ENCODE measurements around the gene SHROOM2. TPM values are rescaled to one million over a fixed set of nuclear protein-coding genes. Genes with fewer than 3 reads are reported as not detected.
A peak's percentile ranks its signal among the peaks of the same experiment; 100 is the strongest.
"Not testable (repeated sequence)": the region's sequence is repeated elsewhere in the genome, so short reads cannot be mapped to it uniquely, and the experiment has no call there.

Gene SHROOM2
- total RNA-seq, 2 donors from 2014 or later, result 0.29 TPM; not detected in 1

- DNase-seq (no peak), ATAC-seq (replicated peaks in 1 of 2) (no peak)
- no peak within 1 kb of the TSS for H3K27ac Mint-ChIP-seq
- no peaks in the 10 kb centered on the region for H3K9me3 Mint-ChIP-seq
- peaks cover 18% of the 10 kb centered on the region for H3K27me3 Mint-ChIP-seq (ENCODE audit: low read depth)
- no peak within 1 kb of the TSS for H3K4me3 Mint-ChIP-seq
- H3K36me3 Mint-ChIP-seq (ENCODE audit: insufficient read depth in 2 of 2), result no peaks in the 10 kb centered on the region
- H3K4me1 Mint-ChIP-seq (ENCODE audit: low read depth), result no peaks in the 10 kb centered on the region
These were observed 20.5 kb upstream of the SHROOM2 start, which contains the start of gene GPR143 for GRCh38 chrX:9765737-9766097. Gene GPR143, minus strand, starts transcription at chrX:9765847. Its CDS starts 30 bp downstream, at chrX:9765817.

- H3K9me3 Mint-ChIP-seq, result no peaks in the 10 kb centered on the region
- peaks cover 26% of the 10 kb centered on the region for H3K27me3 Mint-ChIP-seq (ENCODE audit: low read depth)
- ATAC-seq (replicated peaks in 1 of 2), result no peak
- H3K4me3 Mint-ChIP-seq, result no peak overlapping the region
- no peaks in the 10 kb centered on the region for H3K4me1 Mint-ChIP-seq (ENCODE audit: low read depth)
- H3K36me3 Mint-ChIP-seq (ENCODE audit: insufficient read depth in 2 of 2), result no peaks in the 10 kb centered on the region
- H3K27ac Mint-ChIP-seq, result no peak overlapping the region
- DNase-seq, result no peak
These were observed 18.9 kb upstream of the SHROOM2 start for GRCh38 chrX:9767375-9767774.

- peaks cover 27% of the 10 kb centered on the region for H3K27me3 Mint-ChIP-seq (ENCODE audit: low read depth)
- not testable (repeated sequence) for ATAC-seq (replicated peaks in 1 of 2); DNase-seq; H3K4me1 Mint-ChIP-seq (ENCODE audit: low read depth); H3K36me3 Mint-ChIP-seq (ENCODE audit: insufficient read depth in 2 of 2); H3K4me3 Mint-ChIP-seq; H3K27ac Mint-ChIP-seq; H3K9me3 Mint-ChIP-seq
These were observed 17.8 kb upstream of the SHROOM2 start for GRCh38 chrX:9768321-9768839.

GRCh38 chrX:9770319-9770718, 15.9 kb upstream of the SHROOM2 start:
- Mint-ChIP-seq H3K27ac (no peak overlapping the region), H3K27me3 (ENCODE audit: low read depth) (peaks cover 37% of the 10 kb centered on the region), H3K9me3 (no peaks in the 10 kb centered on the region), H3K36me3 (ENCODE audit: insufficient read depth in 2 of 2) (no peaks in the 10 kb centered on the region), H3K4me1 (ENCODE audit: low read depth) (no peaks in the 10 kb centered on the region), H3K4me3 (no peak overlapping the region)
- DNase-seq, result no peak
- no peak for ATAC-seq (replicated peaks in 1 of 2)

GRCh38 chrX:9772943-9773342, 13.3 kb upstream of the SHROOM2 start:
- Mint-ChIP-seq H3K4me1 (ENCODE audit: low read depth) (no peaks in the 10 kb centered on the region), H3K27me3 (ENCODE audit: low read depth) (peaks cover 39% of the 10 kb centered on the region), H3K4me3 (no peak overlapping the region), H3K27ac (no peak overlapping the region), H3K36me3 (ENCODE audit: insufficient read depth in 2 of 2) (peaks cover 0 to 1% of the 10 kb centered on the region in 2 donors), H3K9me3 (no peaks in the 10 kb centered on the region)
- DNase-seq (no peak), ATAC-seq (replicated peaks in 1 of 2) (no peak)

GRCh38 chrX:9775930-9776329, 10.3 kb upstream of the SHROOM2 start:
- Mint-ChIP-seq H3K27me3 (ENCODE audit: low read depth) (peaks cover 44% of the 10 kb centered on the region), H3K36me3 (ENCODE audit: insufficient read depth in 2 of 2) (peaks cover 0 to 1% of the 10 kb centered on the region in 2 donors), H3K4me3 (no peak overlapping the region), H3K4me1 (ENCODE audit: low read depth) (no peaks in the 10 kb centered on the region), H3K9me3 (no peaks in the 10 kb centered on the region), H3K27ac (no peak overlapping the region)
- no peak for ATAC-seq (replicated peaks in 1 of 2)
- DNase-seq, result no peak

GRCh38 chrX:9781941-9782340, 4.3 kb upstream of the SHROOM2 start:
- no peaks in the 10 kb centered on the region for H3K9me3 Mint-ChIP-seq
- no peak overlapping the region for H3K4me3 Mint-ChIP-seq
- no peak overlapping the region for H3K27ac Mint-ChIP-seq
- DNase-seq (no peak), ATAC-seq (replicated peaks in 1 of 2) (no peak)
- H3K27me3 Mint-ChIP-seq (ENCODE audit: low read depth), result peaks cover 33% of the 10 kb centered on the region
- no peaks in the 10 kb centered on the region for H3K4me1 Mint-ChIP-seq (ENCODE audit: low read depth)
- H3K36me3 Mint-ChIP-seq (ENCODE audit: insufficient read depth in 2 of 2), result peaks cover 0 to 2% of the 10 kb centered on the region in 2 donors

GRCh38 chrX:9784332-9784731, 1.9 kb upstream of the SHROOM2 start:
- no peak overlapping the region for H3K27ac Mint-ChIP-seq
- H3K9me3 Mint-ChIP-seq, result no peaks in the 10 kb centered on the region
- DNase-seq, result no peak
- peaks cover 45% of the 10 kb centered on the region for H3K27me3 Mint-ChIP-seq (ENCODE audit: low read depth)
- H3K4me1 Mint-ChIP-seq (ENCODE audit: low read depth), result no peaks in the 10 kb centered on the region
- no peak overlapping the region for H3K4me3 Mint-ChIP-seq
- peaks cover 0 to 2% of the 10 kb centered on the region in 2 donors for H3K36me3 Mint-ChIP-seq (ENCODE audit: insufficient read depth in 2 of 2)
- no peak for ATAC-seq (replicated peaks in 1 of 2)

- Mint-ChIP-seq H3K4me1 (ENCODE audit: low read depth) (no peaks in the 10 kb centered on the region), H3K36me3 (ENCODE audit: insufficient read depth in 2 of 2) (peaks cover 0 to 2% of the 10 kb centered on the region in 2 donors), H3K27ac (no peak overlapping the region), H3K27me3 (ENCODE audit: low read depth) (peaks cover 53% of the 10 kb centered on the region), H3K4me3 (peak overlapping the region in 1 of 2 donors; percentile 16), H3K9me3 (no peaks in the 10 kb centered on the region)
- DNase-seq (no peak), ATAC-seq (replicated peaks in 1 of 2) (no peak)
These were observed 830 bp upstream of the SHROOM2 start for GRCh38 chrX:9785254-9785943.

GRCh38 chrX:9786798-9787635, 788 bp downstream of the SHROOM2 start:
- Mint-ChIP-seq H3K4me1 (ENCODE audit: low read depth) (no peaks in the 10 kb centered on the region), H3K27me3 (ENCODE audit: low read depth) (peaks cover 58% of the 10 kb centered on the region), H3K36me3 (ENCODE audit: insufficient read depth in 2 of 2) (peaks cover 0 to 2% of the 10 kb centered on the region in 2 donors), H3K4me3 (peak overlapping the region; percentile 43 to 60), H3K9me3 (no peaks in the 10 kb centered on the region), H3K27ac (no peak overlapping the region)
- DNase-seq (peak in 1 of 2 donors; percentile 0), ATAC-seq (replicated peaks in 1 of 2) (no peak)

GRCh38 chrX:9788911-9789310, 2.7 kb downstream of the SHROOM2 start:
- Mint-ChIP-seq H3K27ac (no peak overlapping the region), H3K9me3 (no peaks in the 10 kb centered on the region), H3K27me3 (ENCODE audit: low read depth) (peaks cover 59% of the 10 kb centered on the region), H3K4me1 (ENCODE audit: low read depth) (no peaks in the 10 kb centered on the region), H3K4me3 (no peak overlapping the region), H3K36me3 (ENCODE audit: insufficient read depth in 2 of 2) (peaks cover 0 to 2% of the 10 kb centered on the region in 2 donors)
- DNase-seq (no peak), ATAC-seq (replicated peaks in 1 of 2) (no peak)

GRCh38 chrX:9789555-9789954, 3.3 kb downstream of the SHROOM2 start:
- H3K4me3 Mint-ChIP-seq, result no peak overlapping the region
- no peaks in the 10 kb centered on the region for H3K9me3 Mint-ChIP-seq
- no peak overlapping the region for H3K27ac Mint-ChIP-seq
- H3K4me1 Mint-ChIP-seq (ENCODE audit: low read depth), result no peaks in the 10 kb centered on the region
- ATAC-seq (replicated peaks in 1 of 2), result no peak
- peaks cover 52% of the 10 kb centered on the region for H3K27me3 Mint-ChIP-seq (ENCODE audit: low read depth)
- peaks cover 0 to 2% of the 10 kb centered on the region in 2 donors for H3K36me3 Mint-ChIP-seq (ENCODE audit: insufficient read depth in 2 of 2)
- no peak for DNase-seq

GRCh38 chrX:9790866-9791265, 4.6 kb downstream of the SHROOM2 start:
- ATAC-seq (replicated peaks in 1 of 2) (no peak), DNase-seq (no peak)
- Mint-ChIP-seq H3K27ac (no peak overlapping the region), H3K9me3 (peaks cover 2 to 7% of the 10 kb centered on the region in 2 donors), H3K36me3 (ENCODE audit: insufficient read depth in 2 of 2) (peaks cover 0 to 5% of the 10 kb centered on the region in 2 donors), H3K4me1 (ENCODE audit: low read depth) (no peaks in the 10 kb centered on the region), H3K27me3 (ENCODE audit: low read depth) (peaks cover 56% of the 10 kb centered on the region), H3K4me3 (no peak overlapping the region)

Measured in activated T-cell treated with anti-CD3 and anti-CD28 coated beads, Interleukin-2, amount 50 U/mL, for 72 hours (primary cell).